Non-pigmented ciliary epithelial cell (primary cell): Measurements from ENCODE around the gene TCL1A.
"Not testable (repeated sequence)": the region's sequence is repeated elsewhere in the genome, so short reads cannot be mapped to it uniquely, and the experiment has no call there.

Experiments
- DNase-seq: peaks from one replicate; pipeline ENCODE4 v3.0.0-alpha.2; 2010; ENCODE audit warnings: low read depth

The TCL1A gene

DNA sequence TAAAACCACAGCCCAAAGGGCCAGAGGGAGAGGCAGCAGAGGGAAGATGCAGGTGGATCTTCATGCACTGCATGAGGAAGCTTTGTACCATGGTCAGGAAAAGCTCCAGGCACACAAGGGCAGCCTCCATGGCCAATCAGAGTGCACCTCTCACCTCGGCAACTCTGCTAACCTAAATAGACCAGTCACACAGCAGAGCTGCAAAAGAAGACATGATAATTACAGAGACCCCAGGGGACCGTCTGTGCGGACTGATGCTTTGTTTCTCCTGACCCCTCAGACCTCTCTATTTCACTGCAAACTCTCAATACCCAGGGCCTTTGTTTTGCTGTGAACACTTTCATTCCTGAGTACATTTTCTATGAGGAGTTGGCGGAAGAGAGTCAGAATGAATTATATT, 38.4 kb downstream of the TCL1A start:
- DNase-seq: no peak

DNA sequence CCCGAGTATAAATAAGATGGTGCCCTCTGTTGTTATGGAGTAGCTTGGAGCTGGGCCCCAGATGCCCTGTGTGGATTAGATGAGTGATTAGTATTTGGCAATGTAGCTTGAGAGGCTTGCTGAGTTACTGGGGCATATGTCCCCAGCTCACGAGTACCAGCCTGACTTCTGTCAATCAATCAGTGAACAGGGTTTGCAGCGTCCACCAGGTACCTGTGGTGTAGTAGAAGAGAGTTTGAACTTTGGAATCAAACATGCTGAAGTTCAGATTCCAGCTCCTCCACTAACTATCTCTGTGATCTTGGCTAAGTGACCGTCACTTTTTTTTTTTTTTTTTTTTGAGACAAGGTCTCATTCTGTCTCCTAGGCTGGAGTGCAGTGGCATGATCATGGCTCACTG, 39.3 kb downstream of the TCL1A start:
- no peak for DNase-seq

DNA sequence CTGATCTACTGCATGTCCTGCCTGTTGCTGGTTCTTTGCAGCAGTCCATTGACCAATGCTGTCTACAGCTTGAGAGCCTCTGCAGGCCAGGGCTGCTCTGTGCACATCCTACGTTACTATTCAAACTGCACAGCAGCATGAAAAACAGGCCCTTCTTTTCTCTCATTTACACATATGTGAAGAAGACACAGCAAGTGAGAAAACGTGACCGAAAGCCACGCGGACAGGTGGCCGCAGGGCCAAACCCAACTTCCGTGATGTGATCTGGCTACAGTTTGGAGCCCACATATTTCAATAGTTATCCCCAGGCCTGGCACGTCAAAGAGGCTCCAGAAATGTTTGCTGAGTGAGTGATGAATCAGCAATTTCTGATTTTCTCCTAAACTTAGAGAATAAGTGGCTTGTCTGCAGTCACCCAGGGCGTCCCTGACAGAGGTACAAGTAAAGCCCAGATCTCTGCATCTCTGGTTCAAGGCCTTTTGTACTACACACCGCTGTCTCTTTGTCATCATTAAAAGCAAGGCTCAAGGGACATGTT, 45.6 kb downstream of the TCL1A start:
- DNase-seq: no peak

DNA sequence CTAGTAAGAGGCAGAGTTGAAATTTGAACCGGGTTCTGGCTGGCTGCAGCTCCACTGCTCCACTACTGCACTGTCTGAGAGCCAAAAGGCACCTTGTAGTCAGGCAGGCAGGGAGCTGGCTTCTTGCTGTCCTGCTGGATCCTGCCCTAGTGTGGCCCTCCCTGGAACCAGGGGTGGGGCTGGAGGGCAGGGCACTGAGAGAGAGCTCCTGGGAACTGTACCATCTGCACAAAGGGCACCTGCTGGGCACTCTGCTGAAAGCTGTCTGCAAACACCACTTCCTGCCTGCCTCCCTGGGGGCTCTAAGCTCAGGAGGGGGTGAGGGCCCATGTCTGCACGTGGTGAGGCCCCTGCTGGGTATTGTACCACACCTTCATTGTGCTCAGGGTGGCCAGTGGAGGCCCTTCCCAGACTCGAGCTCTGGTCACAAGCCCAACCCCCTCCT, 46.7 kb downstream of the TCL1A start:
- DNase-seq: no peak

DNA sequence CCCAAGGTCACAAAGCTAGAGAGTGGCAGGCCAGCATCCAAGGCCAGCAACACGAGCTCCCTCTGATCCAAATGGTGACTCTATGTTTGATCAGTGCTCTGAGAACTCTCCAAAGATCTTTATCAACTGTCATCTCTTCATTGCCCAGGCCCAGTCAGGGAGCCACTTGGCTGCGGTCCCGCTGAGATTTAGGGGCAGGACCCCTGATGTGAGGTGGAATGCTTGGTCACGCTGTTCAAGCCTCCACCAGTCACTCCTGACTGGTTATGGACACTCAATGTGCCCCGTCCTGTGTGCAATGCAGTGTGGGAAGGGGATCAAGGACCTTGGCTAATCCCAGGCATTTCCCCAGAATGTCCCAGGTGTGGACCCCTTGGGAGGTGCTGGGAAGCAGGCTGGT, 47.5 kb downstream of the TCL1A start:
- no peak for DNase-seq

DNA sequence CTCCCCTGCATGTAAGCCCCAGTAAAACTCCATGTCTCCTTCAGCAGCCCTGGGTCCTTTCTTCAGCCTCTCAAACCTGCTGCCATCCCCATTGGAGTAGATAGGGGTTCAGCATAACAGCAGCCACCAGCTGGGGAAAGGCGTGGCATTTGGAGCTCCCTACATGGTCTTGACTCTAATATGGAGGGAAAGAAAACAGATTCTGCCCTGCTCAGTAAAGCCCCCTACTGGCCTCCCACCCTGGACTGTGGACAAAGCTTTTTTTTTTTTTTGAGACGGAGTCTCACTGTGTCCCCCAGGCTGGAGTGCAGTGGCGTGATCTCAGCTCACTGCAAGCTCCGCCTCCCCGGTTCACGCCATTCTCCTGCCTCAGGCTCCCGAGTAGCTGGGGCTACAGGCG, 48.4 kb downstream of the TCL1A start:
- not testable (repeated sequence) for DNase-seq

DNA sequence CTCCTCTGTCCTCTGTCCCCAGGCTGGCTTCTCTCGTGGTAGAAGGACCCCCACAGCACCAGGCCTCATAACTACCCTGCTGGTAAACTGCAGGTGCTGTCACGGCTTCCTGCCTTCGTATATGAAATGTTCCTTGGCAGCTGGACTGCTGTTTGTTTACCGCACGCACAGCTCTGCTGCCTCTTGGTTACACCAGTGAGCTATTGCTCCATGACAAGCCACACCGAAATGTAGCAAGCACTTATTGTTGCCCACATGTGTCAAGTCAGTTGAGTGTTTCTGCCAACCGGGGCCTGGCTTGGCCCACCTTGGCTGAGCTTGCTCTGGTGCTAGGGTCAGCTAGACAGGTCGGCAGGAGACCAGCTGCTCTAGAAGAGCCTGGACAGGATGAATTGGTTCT, 49.4 kb downstream of the TCL1A start:
- DNase-seq: no peak

DNA sequence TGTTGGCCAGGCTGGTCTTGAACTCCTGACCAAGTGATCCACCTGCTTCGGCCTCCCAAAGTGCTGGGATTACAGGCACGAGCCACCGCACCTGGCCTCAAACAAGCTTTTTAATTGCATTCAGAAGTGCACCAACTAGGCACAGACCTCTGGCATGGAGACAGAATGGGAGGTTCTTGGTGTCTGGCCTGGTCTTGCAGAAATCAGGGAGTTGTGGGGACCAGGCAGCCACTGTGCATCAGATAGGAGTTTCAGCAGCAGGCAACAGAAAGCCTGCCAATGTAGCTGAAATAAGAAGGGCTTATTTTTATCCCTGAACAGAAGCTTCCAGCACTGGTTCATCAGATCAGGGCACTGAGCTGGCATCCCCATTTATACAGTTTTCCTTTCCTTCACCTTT, 49.9 kb downstream of the TCL1A start:
- no peak for DNase-seq

DNA sequence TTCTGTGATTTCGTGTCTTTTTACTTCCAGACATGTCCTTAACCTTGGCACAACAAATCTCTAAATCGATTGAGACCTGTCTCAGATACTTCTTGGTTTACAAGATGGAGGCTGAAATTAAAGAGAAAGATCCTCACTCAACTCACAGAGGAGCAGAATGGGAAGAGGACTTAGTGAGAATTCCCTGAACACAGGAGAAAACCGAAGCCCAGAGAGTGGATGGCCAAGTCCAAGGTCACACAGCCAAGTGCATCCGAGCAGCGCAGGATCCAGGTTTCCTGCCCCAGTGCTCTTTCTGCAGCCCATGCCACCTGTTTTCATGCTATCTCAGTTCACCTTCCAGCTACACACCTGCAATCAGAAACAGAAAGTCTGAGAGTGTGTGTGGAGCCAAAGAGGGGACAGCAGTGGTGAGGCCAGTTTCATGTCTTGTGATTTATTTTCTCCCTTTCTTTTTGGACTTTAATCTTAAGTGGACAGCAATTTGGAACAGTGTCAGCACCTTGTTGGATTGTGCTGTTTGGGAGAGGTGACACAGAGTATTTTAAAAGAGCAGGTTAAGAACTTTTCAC, 50.6 kb downstream of the TCL1A start:
- DNase-seq: no peak

DNA sequence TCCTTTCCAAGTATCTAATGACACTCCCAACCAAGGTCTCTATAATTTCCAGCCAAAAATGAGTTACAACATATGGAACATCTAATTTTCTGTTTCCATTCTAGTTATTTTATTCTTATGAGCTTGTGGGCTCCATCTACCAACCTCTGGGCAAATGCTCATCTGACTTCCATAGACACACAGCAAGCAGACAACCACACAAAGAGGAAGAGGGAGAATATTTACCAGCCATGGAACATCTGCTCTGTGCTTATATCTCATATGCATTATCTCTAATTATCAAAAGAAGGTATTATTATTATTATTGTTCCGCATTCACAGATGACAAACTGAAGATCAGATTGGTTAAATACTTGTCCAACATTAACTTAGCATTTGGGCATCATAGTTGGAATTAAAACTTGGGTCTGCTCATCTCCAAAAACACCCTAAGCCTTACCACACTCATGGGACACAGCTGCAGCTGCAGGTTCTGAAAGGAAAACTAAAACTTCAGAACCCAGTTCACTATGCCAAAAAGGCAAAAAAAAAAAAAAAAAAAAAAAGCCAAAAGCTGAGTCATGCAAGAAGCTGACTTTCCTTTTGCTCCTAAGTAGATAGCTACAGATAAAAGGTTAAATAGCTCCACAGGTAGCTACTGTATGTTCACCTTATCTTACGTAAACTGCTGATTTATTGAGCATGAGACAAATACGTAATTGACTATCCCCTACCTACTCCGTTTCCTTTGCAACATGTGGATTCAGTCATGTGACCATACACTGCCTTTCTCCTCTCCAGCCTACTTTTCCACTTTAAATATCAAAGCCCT, 51.3 kb downstream of the TCL1A start:
- no peak for DNase-seq

DNA sequence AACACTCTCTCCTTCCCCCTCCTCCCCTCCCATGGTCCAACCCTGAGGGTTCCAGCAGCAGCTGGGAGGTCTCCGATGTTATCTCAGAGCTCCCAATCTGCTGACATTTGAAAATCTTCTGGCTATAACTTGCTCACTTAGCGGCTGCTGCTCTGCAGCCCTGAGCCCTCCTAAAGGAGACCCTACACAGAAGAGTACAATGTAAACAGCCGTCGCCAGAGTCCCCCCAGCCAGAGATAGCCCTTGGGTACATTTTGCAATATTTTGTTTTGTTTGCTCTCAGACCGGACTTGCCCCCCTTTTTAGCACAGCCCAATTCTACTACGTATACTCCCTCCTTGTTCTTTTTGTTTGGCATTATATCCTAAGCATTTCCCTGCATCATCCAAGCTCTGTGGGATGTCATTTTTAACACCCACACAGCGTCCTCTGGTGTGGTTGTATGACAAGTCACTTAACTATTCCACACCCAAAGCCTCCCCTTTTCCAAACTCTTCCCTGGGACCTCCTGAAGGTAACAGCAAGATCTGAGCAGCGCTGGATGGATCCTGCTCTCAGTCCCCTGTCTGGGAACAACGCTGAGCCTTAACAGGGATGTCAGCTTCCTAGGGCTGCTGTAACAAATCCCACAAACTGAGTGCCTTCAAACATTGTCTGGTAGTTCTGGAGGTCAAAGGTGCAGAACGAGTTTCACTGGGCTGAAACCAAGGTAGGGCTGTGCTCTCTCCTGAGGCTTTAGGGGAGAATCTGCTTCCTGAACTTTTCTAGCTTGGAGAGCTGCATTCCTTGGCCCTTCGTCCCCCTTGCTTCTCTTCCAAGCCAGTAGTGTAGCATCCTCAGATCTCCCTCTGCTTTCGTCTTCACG, 53.0 kb downstream of the TCL1A start:
- no peak for DNase-seq

DNA sequence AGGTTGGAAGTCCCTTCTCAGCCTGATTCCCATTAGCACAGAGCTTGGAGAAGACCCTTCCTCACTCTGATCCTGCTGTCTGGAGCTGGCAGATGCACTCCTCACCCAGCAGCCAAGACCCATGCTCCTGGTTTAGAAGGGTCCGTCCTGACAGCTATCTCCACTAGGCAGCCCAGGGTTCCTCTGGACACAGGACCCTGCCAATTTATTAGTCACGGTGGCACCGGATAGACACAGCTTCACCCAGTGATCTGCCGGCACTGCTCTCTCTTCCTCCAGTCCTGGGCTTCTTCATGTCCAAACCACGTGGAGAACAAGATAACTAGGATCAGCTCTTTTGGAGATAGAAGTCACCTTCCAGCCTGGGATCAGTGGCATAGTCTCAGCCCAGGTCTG, 53.9 kb downstream of the TCL1A start:
- DNase-seq: no peak
